HG03196 (cell line): ENCODE results near the gene S100A12.

Source experiments
- ATAC-seq: cut with Tn5 transposase; IDR thresholded peaks from one replicate; pipeline ENCODE4 v1.9.1; 2021; ENCODE audit not compliant: unreplicated experiment

The S100A12 gene

DNA sequence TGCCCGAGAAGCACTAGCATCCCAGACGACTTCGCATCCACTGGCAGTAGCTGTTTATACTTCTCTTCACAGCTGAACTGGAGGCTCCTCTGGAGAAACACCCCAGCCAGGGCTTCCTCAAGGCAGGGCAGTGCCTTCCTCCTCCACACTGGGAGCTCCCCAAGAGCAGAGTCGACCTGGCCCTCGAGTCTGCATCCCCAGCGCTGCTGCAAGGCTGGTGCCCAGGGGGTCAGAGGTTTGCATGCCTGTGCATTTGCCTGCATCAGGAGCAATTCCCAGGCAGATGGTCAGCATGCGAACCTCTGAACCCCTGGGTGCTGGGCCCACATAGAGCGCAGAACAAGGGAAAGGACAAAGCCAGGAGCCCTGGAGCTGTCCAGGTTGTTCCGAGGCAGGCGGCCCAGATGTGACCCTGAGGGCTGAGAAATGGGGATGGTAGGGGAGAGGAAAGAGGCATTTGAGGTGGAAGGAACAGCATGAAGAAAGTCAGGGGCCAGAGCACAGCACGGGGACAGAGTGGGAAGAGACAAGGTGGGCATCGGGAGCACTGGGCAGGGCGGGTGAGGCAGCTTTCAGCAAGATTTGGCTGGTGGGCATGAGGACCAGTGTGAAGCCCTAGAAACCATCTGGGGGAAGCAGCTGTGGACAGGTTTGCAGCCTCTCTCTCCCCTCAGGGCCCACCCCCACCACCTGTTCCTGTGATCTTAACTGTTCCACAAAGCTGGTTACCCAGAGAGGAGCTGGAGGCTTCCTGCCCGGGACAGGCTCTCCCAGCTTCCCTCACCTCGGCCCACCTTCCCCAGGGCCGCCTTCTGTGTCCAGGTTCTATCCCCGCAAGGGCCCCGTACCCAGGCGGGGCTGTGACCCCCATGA is 21.9 kb upstream of the S100A12 start:
- ATAC-seq, result no peak

DNA sequence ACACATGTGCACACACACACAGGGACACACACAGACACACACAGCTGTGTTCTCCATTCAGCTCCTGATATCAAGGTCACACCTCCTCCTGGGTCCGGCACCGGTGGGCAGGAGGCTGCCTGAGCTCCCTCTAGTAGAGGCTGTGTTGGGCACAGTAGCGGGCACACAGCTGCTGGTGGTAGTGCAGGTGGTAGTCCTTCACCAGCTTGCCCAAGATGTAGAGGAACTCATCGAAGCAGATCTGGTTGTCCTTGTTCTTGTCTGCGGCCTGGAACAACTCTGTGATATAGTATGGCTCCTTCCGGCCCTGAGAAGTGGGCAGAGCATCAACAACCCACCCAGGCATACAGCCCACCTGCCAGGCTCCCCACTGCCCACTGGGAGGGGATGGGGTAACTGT is 21.0 kb upstream of the S100A12 start:
- no peak for ATAC-seq

DNA sequence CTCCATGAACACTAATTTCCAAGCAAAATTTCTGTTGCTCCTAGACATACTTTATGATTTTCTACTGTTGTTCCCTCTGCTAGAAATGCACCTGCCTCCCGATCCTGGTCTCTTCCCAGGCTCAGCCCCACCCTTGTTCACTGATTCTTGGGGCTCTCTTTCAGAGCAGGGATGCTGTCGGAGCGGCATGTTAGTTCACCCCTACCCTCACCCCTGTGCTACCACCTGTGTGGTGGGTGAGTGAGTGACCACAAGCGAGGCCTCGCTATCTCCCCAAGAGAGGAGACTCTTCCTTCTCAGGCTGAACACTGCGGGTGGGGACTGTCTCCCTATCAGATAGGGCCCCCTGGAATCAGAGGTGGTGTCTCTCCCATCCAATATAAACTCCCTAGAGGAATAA is 20.4 kb upstream of the S100A12 start:
- no peak for ATAC-seq

DNA sequence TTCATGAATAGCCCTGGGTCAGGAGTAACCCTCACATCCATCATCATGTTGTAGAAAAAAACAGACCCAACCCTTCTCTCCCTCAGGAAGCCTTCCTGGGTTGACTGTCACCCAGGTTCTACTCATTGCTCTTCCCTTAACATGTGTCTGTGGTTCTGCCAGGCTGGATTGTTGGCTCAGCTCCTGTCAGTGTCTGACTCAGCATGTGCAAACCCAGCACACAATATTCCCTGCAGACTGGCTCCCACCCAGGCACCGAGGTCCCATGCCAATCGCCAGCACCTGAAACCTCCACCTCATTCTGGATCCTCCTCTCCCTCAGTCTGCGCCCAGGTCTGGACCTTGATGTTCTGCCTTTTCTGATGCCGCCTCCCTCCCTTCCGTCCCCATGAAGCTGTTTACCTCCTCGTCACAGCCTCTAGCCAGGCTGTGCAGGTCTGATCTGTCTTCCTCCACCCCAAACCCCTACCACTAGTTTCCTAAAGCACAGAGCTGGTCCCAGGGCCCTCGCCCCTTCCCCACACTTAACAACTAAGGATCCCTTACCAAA is 19.8 kb upstream of the S100A12 start:
- ATAC-seq, result no peak

DNA sequence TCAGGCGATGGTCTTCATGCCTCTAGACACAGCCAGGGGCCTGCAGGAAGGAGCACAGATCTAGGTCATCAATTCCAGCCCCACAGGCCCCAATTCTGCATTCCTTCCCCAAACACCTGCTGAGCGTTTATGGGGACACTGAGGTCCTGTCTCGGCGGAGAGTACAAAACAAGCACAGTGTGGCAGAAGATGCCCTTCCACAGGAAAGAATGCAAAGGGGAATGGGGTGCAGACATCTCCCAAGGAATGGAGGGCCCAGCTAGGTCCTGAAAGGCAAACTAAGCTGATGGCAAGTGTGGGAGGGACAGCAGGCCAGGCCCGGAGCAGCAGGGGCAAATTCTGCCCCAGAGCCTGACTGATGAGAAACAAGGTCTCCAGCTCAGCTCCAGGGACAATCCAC is 19.0 kb upstream of the S100A12 start:
- ATAC-seq, result no peak

DNA sequence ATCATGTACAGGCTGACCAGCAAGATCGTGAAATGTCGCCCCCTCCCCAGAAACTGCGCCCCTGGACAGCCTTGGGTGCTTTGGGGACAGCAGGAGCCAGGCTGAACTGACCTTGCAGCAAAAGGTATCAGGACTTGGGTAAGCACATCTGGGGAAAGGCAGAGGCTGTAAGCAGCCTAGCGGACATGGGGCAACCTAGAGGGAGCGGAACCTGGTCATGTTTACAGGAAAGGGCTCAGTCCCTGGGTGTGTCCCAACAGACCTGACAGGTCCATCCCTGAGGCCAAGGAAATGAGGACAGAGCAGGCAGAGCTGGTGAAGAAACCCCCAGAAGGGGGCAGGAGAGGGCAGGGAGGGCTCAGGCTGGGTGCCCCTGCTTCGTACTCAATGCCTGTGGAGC is 18.5 kb upstream of the S100A12 start:
- no peak for ATAC-seq

DNA sequence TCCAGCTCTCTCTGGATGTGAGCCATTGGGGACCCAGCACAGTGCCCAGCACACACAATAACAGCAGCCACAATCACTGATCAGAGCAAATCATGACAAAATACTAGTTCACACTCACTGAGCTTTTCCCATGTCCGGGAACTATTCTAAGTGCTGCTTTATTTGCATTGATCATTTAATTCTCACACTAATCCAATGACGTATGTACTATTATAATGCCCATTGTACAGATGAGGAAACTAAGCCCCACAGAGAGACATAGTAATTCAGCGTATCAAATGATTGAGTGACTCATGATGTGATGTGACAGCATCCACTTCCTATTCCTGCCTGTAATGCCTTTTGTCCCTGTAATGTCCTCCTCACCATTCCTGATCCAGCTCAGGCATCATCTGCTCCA is 17.4 kb upstream of the S100A12 start:
- ATAC-seq, result no peak

DNA sequence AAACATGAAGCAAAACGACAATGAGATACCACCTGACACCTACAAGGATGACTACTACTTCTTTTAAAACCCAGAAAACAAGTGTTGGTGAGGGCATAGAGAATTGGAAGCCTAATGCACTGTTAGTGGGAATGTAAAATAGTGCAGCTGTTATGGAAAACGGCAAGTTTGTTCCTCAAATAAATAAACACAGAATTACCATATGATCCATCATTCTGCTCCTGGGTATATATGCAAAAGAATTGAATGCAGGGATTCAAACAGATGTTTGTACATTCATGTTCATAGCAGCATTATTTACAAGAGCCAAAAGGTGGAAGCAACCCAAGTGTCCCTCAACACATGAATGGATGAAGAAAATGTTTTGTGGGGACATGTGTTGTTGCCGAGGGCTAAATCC is 16.8 kb upstream of the S100A12 start:
- ATAC-seq, result no peak

DNA sequence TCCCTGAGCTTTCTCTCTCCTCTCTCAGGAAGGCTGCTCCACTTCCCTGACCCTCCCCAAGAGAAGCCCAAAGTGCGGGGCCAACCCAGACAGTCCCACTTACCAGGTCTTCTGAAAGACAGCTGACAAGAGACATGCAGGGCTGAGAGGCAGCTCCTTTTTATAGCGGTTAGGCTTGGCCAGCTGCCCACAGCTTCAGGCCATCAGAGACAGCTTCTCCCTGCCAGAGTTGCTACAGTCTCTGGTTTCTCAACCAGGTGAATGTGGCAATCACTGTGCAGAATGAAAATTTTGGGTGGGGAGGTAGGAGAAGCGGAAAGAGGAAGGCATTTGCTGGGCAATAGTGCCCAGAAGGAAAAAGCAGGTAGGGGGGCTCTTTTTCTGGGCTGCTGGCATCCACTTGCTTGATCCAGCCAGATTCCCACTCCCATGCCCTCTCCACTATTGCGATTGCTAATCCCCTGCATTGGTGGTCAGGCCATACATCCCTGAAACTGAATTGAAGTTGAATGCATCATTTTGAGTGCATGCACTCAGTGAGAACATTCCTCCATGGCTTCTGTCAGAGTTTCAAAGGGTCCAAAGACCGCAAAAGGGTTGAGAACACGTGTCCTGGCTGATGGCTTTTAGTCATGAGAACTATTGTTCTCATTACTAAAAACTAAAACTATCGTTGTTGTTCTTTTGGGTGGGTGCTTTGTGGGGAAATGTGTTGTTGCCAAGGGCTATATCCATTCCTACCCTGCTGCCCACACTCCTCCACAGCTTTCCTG is 15.7 kb upstream of the S100A12 start, which contains the start of gene S100A8:
TSS of gene S100A8 (minus strand) at position 136 of the 773 bp plus-strand sequence. CDS start 538 bp downstream, outside the sequence.
- ATAC-seq, result no peak

DNA sequence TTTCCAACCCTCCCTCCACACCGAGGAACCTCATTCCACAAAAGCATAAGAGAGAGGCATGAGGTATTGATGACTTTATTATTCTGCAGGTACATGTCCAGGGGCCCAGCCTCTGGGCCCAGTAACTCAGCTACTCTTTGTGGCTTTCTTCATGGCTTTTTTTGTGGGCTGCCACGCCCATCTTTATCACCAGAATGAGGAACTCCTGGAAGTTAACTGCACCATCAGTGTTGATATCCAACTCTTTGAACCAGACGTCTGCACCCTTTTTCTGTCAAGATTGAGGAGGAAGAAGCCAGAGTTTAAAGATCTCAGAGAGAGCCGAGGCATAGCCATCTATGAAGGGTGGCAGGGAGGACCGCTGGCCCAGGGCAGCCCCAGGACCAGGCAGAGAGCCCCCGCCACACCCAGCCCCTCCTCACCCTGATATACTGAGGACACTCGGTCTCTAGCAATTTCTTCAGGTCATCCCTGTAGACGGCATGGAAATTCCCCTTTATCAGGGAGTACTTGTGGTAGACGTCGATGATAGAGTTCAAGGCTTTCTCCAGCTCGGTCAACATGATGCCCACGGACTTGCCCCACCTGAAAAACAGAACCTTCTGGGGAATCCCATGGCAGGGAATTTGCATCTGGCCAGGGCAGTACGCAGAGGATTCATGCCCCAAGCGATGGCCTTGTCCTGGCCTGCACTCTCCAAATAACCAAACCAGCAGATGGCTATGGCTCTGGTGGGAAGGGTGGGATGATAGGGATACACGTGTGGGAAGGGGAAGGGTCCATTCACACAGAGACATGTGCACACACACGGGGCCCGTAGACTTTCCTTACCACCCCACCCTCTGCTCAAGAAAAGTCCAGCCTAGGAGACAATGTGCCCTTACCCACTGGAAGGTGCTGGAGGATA is 14.8 kb upstream of the S100A12 start:
- no peak for ATAC-seq

DNA sequence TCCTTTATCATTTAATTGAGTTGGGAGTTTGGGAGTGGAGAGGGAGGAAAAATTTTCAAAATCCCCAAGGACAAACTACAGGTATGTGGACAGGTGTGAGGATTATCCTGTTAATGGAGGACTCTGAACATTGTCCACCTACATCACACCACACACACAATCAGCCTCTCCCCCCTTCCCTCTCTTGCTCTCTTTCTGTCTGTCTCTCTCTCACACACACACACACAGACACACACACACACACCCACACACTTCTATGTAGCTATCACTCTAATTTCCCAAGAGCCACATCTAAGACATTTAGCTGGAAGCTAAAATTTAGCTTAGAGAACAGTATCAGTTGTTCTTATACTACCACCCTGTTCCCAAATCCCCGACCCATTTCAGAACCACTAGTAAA is 14.0 kb upstream of the S100A12 start:
- ATAC-seq, result no peak

DNA sequence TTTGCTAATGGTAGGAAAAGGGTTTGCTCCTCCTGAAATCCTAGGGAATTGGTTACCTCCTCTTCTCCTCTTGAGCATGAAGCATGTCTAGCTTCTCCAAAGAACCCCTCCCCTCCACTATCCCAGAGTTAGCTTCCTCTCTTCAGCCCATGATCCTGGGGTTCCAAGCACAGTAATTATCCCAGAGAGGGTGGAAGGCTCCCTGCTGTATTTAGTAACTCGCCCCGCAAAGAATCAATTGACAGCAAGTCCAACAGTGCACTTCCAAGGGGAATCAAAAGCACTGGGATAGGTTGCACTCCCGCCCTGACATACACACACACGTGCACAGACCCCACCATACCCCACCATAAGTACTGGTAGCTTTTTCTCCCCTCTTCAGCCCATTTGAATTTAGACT is 12.4 kb upstream of the S100A12 start:
- ATAC-seq, result no peak

DNA sequence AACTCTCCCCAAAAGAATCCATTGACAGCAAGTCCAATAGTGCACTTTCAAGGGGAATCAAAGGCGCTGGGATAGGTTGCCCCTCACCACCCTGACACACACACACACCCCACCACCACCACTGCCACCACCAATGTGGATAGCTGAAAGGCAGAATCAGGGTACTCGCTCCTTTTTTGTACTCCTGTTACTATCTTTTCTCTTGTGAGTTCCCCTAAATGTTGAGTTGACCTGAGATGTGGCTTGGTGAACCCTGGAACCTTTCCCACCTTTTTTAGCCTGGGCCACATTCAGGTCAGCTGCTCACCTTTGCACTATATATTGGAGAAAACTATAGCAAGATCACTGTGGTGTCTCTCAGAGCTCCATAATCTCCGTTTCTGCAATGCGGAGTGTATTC is 11.6 kb upstream of the S100A12 start:
- ATAC-seq, result no peak

DNA sequence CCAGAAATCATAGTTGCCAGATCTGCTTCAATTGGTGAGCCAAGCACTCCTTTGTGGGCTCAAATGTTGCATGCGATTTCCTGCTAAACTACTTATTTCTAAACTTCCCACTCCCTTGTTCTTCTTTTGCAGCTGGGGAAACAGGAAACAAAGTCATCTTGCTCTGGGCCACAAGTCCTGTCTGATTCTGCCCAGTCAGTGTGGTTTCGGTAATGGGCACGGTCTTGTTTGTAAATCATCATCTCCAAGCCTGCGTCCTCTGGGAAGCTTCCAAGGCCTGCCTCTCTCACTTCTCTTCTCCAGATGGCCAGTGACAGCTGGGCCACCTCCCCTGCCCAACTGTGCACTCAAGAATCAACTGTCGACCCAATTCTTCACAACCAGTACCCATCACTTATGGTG is 11.1 kb upstream of the S100A12 start:
- no peak for ATAC-seq

DNA sequence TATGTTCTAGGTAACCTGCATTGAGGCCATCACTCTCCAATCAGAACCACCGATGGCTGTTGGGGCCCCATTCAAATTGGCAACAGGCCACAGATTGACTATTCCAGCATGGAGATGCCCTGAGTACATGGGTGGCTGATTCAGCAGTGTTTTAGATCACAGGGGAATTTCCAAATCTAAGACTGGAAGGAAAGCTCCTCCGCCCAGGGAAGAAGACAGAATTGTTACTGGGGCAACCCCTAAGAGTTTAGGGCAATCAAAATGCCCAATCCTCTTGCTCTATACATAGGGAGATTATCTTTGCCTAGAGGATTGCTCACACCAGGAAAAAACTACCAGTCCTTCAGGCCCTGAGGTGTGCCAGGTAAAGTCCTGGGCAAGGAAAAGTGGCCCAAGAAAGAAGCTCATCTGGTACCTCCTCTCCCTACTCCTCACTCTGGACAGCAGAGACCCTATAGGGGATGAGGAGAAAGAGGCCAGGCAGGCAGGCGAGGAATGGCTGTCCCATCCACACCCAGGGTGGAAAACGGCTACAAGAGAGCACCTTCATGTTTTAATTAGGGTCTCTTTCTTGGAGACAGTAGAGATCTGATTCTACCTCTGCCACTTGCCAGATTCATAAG is 9.6 kb upstream of the S100A12 start:
- no peak for ATAC-seq

DNA sequence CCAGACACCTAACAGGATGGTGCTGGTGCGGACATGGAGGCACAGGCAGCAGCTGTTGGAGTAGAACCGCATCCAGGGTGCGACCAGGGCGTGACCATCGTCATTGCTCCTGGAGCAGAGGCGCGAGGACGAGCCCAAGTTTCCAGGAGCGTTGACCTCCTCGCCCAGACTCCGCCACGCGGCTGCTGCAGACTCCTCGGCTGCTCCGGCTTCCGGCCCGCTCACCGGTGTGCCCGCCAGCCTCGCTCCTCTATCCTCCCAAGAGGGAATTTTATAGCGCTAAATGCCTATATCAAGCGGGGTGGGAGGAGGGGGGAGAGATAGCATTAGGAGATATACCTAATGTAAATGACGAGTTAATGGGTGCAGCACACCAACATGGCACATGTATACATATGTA is 5.3 kb upstream of the S100A12 start:
- ATAC-seq, result no peak

DNA sequence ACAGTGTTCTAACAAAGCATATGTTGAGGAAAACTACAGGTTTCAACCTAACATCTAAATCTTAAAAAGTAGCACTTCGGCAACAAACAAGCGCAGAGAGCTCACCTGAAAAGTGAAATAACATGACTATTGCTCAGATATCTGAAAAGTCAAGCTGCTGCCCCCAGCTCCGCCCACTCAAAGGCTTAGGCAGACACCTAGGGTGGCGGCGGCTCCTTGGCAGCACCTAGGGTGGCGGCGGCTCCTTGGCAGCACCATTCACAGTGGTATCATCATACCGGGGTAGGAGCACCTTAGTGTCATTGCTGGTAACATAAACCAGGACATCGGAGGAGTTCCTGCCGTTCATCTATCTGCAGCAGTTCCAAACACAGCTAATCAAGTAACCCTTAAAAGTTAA is 4.2 kb upstream of the S100A12 start:
- ATAC-seq, result no peak

DNA sequence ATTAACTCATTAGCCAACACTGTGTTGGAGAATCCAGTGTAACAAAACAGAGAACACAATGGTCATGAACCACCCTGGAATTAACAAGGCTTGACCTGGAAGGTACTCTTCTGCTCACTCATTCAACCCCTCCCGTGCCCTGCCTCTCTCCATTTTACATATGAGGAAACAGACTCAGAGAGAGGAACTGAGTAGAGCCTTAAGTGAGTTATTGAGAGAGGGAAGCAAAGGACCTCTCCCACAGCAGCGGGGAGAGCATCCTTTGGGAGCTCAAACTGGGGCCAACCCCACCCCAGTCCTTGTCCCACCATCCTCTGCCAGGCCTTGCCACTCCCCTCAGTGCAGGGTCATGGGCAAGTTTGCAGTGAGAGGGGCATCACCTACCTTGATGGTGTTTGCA is 1.4 kb downstream of the S100A12 start:
- ATAC-seq, result no peak

DNA sequence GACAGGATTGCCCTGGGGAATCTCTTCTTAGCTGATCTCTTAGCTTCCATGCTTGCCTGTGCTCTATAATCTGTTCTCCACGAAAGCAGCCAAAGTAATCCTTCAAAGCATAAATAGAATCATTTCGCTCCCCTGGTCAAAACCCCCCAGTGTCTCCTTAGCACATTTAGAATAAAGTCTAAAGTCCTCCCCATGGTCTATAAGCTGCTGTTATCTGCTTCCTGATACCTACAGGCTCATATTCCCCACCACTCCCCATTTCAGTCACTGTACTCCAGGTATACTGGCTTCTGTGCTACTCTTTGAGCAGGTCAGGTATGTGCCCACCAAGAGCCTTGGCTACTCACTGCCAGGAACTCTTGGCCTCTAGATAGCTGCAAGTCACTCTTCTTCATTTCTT is 2.9 kb downstream of the S100A12 start:
- ATAC-seq, result no peak

DNA sequence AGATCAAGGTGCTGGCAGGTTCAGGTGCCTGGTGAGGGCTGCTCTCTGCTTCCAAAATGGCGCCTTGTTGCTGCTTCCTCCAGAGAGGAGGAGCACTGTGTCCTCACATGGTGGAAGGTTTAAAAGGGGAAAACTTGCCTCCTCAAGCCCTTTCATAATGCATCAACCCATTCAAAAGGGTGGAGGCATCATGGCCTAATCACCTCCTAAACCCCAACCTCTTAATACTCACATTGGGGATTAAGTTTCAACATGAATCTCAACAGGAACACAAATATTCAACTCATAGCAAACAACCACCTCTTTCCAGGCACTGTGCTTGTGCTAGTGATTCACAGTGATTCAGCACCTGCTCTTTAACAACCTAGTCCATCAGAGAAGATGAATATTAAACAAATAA is 4.2 kb downstream of the S100A12 start:
- no peak for ATAC-seq

DNA sequence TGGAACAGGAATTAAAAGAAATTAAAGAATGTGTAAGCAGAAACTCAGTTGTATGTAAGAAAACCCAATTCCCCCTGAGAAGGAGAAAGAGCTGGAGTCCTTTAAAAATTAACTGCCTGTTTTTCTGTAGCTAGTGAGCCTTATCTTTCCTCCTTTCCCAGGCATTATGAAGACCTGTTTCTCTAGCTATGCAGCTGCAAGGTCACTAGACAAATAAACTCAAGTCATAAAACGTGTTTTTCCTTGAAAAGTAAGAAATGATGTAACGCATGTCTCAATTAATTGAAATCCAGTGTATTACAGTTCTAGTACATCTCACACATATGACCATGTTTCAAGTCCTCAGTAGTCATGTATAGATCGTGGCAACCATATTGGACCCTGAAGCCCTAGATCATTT is 5.3 kb downstream of the S100A12 start:
- ATAC-seq, result no peak
